Midbrain (tissue), 1 donor: ENCODE measurements around the gene SUGCT.

ENCODE experiments used
- DNase-seq: peaks from one replicate; lab custom pipeline; 2025; lab: John Stamatoyannopoulos, UW

SUGCT gene

GRCh38 chr7:40826411-40827221 is 691.8 kb downstream of the SUGCT start:
- peak; percentile 32 for DNase-seq

GRCh38 chr7:40827222-40828085 is 692.6 kb downstream of the SUGCT start:
- DNase-seq, result no peak

- peak; percentile 17 for DNase-seq
Observed at GRCh38 chr7:40828686-40829600, 694.1 kb downstream of the SUGCT start.

GRCh38 chr7:40833191-40833887 is 698.5 kb downstream of the SUGCT start:
- DNase-seq, result no peak

- DNase-seq, result no peak
Observed at GRCh38 chr7:40833888-40834234, 699.1 kb downstream of the SUGCT start.

GRCh38 chr7:40836218-40836617 is 701.4 kb downstream of the SUGCT start:
- DNase-seq, result no peak

- DNase-seq, result no peak
Observed at GRCh38 chr7:40839881-40840280, 705.1 kb downstream of the SUGCT start.

- no peak for DNase-seq
Observed at GRCh38 chr7:40840990-40841389, 706.2 kb downstream of the SUGCT start.

- no peak for DNase-seq
Observed at GRCh38 chr7:40842641-40843040, 707.8 kb downstream of the SUGCT start.

- no peak for DNase-seq
Observed at GRCh38 chr7:40843338-40843985, 708.7 kb downstream of the SUGCT start.

GRCh38 chr7:40845943-40846342 is 711.1 kb downstream of the SUGCT start:
- no peak for DNase-seq

GRCh38 chr7:40847921-40848320 is 713.1 kb downstream of the SUGCT start:
- no peak for DNase-seq

GRCh38 chr7:40848541-40849221 is 713.9 kb downstream of the SUGCT start:
- DNase-seq, result no peak

- no peak for DNase-seq
Observed at GRCh38 chr7:40850017-40850416, 715.2 kb downstream of the SUGCT start.

GRCh38 chr7:40851001-40851400 is 716.2 kb downstream of the SUGCT start:
- no peak for DNase-seq

GRCh38 chr7:40859076-40859475 is 724.3 kb downstream of the SUGCT start:
- no peak for DNase-seq

- DNase-seq, result no peak
Observed at GRCh38 chr7:40859965-40860543, 725.2 kb downstream of the SUGCT start.

- no peak for DNase-seq
Observed at GRCh38 chr7:40865441-40866233, 730.8 kb downstream of the SUGCT start.

- DNase-seq, result no peak
Observed at GRCh38 chr7:40866601-40867000, 731.8 kb downstream of the SUGCT start.
